ENCODE data around the gene CTLA4.
"Not testable (repeated sequence)": the region's sequence is repeated elsewhere in the genome, so short reads cannot be mapped to it uniquely, and the experiment has no call there.

CTLA4 gene

DNA sequence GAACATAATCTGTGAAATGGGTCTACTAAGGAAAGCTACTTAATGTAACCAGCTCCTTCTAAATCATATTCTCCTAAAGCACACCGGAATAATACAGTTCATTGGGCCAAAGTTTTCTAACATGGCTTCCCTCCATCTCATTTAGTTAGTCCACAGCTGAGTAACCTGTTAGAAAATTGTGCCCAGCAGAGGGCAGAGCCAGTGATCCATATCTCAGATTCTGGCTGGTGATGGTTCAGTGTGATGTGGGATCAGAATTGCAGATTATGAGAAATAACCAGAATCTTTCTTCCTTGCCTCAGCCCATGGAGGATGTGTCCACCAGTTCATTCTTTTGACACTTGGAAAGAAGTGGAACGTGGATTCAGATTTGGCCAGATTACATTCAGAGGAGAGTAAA, 9.4 kb upstream of the CTLA4 start:
- no peak for DNase-seq

DNA sequence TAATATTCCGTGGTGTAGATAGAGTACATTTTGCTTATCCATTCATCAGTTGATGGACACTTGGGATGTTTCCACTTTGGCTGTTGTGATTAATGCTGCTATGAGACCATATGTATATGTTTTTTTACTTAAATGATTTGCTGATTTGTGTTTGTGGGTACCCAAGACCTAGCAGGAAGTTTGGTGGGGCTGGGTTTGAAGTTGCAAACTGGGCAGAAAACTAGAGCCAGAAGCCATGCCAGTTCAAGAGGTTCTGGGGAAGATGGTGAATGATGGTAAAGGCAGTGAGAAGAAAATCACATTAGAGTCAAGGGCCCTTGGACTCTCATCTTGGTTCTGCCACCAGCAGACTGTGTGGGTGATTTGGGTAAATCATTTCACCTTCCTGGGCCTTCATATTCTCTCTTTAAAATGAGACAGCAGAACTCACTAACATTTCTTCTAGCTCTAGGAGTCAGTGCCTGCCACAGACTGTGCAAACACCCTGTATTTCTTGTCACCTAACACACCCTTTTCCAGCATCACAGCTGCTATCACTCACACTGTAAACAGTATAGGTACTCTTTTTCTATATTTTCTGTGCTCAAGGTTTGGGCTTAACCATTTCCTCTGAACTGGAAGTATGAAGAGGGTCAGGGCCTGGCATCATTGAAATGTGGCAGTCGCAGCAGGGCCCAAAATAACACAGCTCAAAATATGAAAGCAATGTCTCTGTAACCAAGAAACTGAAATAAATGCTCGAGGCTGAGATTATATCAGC, 8.4 kb upstream of the CTLA4 start:
- no peak for DNase-seq

DNA sequence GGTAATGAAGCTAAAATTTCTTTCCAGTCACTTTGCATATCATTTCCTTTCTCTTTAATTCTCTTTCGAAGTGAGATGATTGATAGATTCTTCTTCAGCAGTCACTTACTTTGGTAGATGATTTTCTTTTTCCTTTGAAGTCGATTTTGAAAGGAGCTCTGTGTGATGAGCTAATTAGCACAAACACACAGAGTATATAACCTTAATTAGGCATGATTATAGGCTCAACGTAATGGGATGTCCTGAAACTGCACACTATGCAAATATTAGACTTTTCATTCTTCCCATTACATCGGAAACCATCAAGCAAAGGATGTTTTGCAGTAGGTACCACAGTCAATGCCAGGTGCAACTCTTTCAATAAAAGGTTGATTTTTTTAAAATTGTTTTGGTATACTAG, 6.4 kb upstream of the CTLA4 start:
- DNase-seq: peak; percentile 1 to 25

DNA sequence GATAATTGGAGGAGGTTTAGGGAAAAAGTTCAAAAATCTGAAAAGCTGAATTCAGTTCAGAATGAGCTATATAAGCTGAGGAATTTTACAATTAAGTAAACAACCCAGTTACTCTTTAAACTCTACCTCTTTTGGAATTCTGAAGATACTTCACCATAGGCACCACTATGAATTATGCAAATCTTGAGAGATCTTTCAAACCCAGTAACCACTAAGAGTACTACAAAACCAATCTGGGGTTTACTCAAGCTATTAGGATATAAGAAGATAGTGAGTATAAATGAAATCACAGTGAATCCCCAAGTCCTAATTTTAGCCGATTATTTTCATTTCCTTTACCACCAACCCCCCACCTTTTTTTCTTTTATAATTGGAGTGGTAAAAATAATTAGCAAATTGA, 6.0 kb upstream of the CTLA4 start:
- peak in 1 of 2 experiments; percentile 15 for DNase-seq

DNA sequence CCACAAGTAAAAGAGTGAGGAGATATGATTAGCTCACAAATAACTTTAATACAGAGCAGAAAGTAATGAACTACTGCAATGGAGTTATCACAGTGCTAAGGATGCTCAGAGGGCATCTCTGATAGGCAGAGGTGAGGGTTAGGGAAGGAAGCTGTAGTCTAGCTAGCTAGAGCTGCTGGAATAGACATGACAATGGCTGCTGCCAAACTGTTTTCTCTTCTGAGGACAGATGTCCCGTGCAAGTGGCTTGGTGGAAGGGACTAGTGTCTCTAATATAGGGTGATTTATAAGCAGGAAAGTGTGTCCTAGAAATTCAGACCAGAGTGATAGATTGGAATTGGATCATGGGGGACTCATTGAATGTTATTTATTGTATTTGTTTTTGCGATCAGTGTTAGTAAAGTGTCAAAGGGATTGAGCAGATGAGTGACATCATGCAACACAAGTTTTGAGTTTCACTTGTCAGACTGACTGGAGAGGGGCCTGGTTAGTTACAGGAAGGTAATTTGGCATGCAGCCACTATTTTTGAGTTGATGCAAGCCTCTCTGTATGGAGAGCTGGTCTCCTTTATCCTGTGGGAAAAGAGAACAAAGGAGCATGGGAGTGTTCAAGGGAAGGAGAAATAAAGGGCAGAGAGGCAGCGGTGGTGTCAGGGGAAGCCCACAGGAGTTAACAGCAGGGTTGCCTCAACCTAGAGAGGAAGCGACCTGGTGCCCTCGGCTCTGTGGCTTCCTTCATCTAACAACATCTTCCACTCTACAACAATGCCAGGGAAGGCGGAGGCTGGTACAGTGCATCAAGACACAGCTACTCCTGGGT, 1.9 kb downstream of the CTLA4 start:
- DNase-seq: no peak

DNA sequence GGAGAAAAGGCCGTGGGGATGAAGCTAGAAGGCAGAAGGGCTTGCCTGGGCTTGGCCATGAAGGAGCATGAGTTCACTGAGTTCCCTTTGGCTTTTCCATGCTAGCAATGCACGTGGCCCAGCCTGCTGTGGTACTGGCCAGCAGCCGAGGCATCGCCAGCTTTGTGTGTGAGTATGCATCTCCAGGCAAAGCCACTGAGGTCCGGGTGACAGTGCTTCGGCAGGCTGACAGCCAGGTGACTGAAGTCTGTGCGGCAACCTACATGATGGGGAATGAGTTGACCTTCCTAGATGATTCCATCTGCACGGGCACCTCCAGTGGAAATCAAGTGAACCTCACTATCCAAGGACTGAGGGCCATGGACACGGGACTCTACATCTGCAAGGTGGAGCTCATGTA, 2.9 kb downstream of the CTLA4 start:
- DNase-seq: no peak

DNA sequence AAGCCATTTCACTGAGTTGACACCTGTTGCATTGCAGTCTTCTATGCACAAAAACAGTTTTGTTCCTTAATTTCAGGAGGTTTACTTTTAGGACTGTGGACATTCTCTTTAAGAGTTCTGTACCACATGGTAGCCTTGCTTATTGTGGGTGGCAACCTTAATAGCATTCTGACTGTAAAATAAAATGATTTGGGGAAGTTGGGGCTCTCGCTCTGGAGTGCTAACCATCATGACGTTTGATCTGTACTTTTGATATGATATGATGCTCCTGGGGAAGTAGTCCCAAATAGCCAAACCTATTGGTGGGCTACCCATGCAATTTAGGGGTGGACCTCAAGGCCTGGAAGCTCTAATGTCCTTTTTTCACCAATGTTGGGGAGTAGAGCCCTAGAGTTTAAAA, 3.4 kb downstream of the CTLA4 start:
- no peak for DNase-seq

DNA sequence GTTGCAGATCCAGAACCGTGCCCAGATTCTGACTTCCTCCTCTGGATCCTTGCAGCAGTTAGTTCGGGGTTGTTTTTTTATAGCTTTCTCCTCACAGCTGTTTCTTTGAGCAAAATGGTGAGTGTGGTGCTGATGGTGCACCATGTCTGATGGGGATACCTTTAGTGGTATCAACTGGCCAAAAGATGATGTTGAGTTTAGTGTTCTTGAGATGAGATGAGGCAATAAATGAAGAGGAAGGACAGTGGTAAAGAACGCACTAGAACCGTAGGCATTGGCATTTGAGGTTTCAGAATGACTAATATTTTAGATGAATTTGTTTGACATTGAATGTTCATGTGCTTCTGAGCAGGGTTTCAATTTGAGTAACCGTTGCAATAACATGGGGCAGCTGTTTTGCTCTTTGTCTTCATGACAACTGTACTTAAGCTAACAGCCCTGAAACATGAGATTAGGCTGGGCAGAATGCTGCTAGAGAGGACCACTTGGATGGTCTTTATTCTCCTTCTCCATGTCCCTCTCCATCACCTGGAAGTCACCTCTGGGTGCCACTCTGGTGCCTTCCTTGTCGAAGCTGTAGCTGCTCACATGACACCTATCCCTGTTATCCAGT, 3.9 kb downstream of the CTLA4 start:
- DNase-seq: no peak

DNA sequence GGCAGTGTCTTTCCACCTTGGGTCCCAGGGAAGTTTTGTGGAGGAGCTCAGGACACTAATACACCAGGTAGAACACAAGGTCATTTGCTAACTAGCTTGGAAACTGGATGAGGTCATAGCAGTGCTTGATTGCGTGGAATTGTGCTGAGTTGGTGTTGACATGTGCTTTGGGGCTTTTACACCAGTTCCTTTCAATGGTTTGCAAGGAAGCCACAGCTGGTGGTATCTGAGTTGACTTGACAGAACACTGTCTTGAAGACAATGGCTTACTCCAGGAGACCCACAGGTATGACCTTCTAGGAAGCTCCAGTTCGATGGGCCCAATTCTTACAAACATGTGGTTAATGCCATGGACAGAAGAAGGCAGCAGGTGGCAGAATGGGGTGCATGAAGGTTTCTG, 5.9 kb downstream of the CTLA4 start:
- no peak for DNase-seq

DNA sequence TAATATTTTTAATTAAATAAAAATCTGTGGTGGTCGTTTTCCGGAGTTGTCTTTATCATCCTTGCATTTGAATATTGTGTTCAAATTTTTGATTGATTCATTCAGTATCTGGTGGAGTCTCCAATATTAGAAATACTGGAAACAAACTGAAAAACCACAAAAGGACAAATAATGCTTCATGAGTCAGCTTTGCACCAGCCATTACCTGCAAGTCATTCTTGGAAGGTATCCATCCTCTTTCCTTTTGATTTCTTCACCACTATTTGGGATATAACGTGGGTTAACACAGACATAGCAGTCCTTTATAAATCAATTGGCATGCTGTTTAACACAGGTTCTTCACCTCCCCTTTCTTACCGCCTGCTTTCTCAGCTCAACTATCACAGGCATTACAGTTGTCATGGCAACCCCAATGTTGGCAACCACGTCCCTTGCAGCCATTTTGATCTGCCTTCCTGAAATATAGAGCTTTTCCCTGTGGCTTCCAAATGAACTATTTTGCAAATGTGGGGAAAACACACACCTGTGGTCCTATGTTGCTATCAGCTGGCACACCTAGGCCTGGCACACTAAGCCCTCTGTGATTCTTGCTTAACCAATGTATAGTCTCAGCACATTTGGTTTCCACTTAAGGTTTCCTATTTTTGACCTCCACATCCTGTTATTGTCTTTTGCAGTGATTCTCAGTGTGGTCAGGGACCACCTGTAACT, 6.5 kb downstream of the CTLA4 start:
- DNase-seq: no peak

DNA sequence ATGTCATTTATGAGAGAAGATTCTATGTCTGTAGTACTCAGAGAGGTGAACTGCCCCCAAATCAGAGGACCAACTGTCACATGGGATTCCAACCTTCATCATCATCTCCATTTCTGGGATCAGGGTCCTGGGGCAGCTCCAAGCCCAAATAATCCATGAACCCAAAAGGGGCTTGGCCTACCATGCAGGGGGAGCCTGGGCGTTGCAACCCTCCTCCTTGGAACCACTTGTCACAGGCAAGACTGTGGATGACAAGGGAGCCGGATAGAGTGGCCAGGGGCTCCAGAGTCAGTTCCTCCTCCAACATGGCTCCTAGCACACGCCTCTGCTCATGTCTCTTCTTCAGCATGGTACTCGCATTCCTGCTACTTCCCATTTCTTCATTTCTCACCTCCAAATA, 7.9 kb downstream of the CTLA4 start:
- no peak for DNase-seq

DNA sequence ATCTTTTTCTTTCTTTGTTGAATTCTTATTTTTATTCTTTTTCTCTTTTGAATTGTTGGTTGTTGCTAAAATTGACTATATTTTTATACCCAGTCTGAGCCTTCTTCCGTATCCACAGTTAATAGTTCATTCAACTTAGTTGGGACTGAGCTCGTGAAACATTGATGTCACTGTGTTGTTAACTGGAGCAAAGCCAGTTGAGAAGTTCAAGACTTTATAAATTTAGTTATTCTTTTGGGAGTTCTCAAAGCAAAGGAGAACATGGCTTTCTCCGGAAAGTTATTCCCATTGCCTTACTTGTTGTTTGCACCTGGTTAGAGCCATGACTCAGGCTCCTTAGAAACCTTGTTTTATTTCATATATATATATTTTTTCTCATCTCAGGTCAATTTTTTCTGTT, 8.8 kb downstream of the CTLA4 start:
- DNase-seq: no peak

DNA sequence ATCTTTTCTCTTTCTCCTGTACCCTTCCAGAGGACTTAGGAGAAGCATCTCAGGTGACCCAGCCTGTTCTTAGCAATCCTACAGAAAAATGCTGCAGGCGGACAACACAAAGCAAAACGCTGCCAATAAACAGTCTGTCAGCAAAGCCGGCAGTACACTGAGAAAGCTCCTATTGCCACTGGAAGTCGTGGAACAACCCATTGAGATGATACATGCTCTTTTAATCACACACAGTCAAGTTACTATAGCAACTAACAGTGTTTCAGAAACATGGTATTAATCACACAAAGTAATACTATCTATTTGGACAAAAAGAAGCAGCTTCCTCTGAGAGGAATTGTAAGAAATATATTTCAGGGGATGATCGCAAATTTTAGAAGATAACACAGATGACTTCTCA, 10.5 kb downstream of the CTLA4 start:
- DNase-seq: no peak

DNA sequence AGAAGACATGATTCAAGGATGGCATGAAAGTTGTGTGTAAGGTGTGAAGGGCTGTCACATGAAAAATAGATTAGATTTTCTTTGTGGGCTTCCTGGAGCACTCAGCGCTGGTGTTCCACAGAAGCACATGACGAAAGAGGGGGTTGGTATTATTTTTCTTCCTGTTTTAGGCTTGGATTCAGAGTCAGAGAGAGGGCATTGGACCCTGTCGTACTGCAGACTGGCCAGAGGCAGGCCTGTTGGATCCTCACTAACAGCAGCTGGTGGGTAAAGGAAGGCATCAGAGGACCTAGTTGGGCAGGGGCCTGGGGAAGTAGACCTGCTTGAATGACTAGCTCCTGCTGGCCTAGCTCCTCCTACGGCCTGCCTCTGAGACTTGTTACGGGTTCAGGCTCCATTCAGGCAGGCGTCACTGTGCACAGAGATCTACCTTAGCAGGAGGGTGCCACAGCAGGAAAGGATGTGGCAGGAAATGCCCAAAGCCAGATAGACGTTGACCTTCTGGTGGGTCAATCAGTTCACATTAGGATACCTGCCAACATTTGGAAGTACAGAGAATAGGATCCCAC, 13.1 kb downstream of the CTLA4 start:
- no peak for DNase-seq

DNA sequence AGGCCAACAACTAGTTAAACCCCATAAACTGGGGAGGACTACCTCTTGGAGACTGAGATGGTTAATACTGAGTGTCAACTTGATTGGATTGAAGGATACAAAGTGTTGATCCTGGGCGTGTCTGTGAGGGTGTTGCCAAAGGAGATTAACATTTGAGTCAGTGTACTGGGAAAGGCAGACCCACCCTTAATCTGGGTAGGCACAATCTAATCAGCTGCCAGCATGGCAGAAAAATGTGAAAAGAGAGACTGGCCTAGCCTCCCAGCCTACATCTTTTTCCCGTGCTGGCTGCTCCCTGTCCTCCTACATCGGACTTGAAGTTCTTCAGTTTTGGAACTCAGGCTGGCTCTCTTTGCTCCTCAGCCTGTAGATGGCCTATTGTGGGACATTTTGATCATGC, 13.6 kb downstream of the CTLA4 start:
- DNase-seq: not testable (repeated sequence)

DNA sequence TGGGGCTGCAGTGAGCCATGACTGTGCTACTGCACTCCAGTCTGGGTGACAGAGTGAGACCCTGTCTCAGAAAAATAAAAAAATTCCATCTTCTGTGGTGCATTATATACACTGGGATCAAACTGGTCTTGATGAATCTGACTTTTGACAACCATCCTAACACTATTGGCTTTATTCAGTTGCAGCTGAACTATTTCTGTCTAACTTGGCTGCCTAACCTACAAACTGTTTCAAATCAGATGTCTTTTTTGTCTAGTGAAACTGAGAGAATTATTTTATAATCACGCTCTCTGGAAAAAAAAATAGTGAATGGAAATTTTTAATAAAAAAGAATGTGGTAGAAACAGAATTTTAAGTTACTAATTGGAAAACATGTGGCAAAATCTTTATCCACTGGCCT, 15.0 kb downstream of the CTLA4 start:
- no peak for DNase-seq

DNA sequence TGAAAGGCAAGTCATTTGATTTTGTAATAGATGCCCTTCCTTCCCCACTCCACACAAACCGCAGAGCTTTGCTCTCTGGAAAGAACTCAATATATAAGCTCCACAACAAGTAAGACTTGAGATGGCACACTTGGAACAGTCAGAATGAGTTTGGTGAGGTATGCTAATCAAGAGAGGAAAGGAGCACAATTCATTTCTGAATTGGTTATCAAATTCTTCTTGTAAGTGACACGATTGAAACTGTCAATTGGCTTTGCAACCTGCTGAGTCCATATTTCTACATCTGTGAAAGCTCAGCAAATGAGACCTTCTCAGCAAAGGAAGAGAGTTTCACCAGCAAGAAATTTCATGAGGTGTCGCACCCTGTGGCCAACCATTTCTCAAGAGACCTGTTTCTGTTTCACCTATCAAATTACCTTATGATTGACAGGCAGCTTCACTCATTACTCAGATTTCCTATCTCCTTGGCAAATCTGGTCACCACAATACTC, 19.1 kb downstream of the CTLA4 start:
- no peak for DNase-seq

DNA sequence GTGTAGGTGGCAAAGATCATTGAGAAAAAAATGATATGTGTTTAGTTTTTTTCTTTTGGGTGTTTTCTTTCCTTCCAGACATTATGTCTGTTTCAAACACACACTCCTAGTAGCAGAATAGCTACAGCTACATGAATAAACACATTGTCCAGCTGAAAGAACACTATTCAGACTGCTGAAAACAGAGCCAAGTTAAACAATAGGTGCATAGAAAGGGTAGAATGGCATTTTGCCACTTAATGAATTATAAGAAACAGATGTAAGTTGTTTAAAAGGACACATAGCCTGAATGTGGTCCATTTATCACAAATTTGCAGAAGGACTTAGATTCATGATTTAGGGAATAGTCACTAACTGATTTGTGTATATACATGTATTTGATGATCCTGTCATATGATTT, 20.1 kb downstream of the CTLA4 start:
- DNase-seq: peak in 1 of 2 experiments; percentile 3

DNA sequence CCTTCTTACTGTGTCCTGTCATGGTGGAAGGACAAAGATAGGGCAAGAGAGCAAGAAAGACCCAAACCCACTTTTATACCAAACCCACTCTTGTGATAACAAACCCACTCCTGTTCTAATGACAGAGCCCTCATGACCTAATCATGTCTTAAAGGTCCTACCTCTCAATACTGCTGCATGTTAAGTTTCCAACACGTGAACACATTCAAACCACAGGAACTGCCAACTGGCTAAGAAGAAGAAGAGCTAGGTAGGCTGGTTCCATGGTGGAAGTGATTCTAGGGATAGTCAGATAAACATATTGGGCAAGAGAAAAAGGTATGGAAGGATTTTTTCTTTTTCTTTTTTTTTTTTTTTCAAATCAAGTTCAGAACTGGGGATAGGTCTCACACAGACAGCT, 22.0 kb downstream of the CTLA4 start:
- DNase-seq: no peak

DNA sequence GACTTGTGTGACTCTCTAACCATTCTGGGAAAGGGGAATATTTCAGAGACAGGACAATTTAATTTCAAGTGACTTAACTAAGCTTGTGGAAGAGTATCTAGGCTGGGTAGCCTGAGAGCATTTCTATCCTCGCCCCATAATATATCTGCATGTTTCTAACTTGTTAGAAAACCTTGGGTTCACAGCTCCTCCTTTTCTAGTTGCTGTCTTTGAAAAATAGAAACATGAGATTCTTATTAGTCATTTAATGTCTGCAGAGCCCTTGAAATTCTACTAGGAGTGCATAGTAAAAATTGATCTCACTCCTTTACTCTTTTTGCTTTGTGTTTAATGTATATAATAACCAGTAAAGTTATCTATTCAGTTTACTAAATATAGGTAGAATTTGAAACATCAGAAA, 22.4 kb downstream of the CTLA4 start:
- no peak for DNase-seq

DNA sequence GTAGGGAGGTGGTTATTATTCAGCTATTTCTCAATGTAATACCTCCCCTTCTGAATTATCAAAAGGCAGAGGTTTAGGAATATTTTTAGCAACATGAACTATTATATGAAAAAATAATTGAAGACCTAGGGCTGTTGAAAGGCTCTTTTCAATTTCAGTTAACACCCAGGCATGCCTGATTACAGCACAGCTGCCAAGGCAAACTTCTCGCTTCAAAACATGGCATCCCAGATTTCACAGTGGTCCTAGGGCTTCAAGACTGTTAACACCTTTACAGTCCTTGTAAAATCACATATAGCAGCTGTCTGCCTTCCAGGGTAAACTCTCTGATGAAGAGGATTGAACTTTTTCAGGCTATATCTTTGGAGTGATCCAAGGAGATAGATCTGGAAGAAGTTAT, 23.2 kb downstream of the CTLA4 start:
- no peak for DNase-seq

DNA sequence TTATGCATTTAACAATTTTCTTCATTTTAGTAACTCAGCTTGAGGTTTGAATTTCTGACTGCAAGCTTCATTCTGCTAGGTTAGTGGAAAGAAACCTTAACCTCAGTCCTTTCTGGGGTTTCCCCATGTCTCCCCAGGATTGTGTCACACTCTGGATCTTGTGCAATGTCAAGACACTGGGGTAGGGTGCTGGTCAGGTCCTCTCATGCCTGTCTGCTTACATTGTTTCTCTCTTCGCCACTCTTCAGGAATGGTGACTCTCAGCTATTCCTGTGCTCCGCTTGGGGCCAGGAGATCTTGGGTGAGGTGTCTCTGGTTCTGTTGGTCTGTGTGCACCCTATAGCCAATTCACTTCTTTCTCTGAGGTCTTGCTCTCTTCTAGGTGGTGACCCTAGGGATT, 23.9 kb downstream of the CTLA4 start:
- no peak for DNase-seq

DNA sequence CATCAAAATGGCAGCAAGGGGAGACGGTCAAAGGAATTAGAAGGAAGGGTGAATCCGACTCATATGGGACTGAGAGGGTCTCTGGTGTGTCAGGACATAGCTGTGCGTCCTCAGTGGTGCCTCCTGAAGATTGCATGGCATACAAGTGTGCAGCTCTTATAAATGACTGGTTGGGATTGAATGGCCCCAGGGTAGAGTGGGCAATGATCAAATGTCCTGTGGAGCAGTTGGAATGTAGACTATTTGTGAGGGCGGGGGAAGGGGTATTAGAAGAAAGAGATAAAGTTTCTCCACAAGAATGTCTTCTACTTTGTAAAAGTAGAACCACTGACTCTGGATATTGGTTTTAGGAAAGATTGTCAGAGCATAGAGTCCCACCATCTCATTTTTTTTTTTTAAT, 24.6 kb downstream of the CTLA4 start:
- no peak for DNase-seq
